Neural cell (in vitro differentiated cells): Measurements from ENCODE around the gene RET. TPM values are rescaled to one million over a fixed set of nuclear protein-coding genes. Genes with fewer than 3 reads are reported as not detected.

ENCODE experiments used
- H2AFZ ChIP-seq: fragments of 200-600, 300-800 bp; sonication (generic), shearing (Covaris generic); 2 replicates; pipeline ENCODE4 v1.6.0; 2014; ENCODE audit warnings: low read depth, mild to moderate bottlenecking, antibody characterized with exemption, low read length, moderate library complexity
- H3F3A ChIP-seq: fragments of 200-600 bp; shearing (Covaris generic); 2 replicates; pipeline ENCODE4 v1.6.1; 2016; ENCODE audit warnings: mild to moderate bottlenecking, moderate library complexity, mixed read lengths, antibody characterized with exemption, low read length; ENCODE audit not compliant: insufficient read depth, poor library complexity, severe bottlenecking
- H3K27ac ChIP-seq: fragments of 200-600, 300-800 bp; sonication (generic), shearing (Covaris generic); 2 replicates; pipeline ENCODE4 v1.5.1; 2014; ENCODE audit warnings: mild to moderate bottlenecking, low read length, moderate library complexity
- H3K27me3 ChIP-seq: fragments of 300-800, 200-600 bp; sonication (generic), shearing (Covaris generic); 2 replicates; pipeline ENCODE4 v1.6.0; 2014; ENCODE audit warnings: mild to moderate bottlenecking, low read depth, low read length, moderate library complexity; ENCODE audit not compliant: insufficient read depth
- H3K36me3 ChIP-seq: fragments of 300-800, 200-600 bp; sonication (generic), shearing (Covaris generic); 2 replicates; pipeline ENCODE4 v1.5.1; 2014; ENCODE audit warnings: mild to moderate bottlenecking, antibody characterized with exemption, low read length, moderate library complexity; ENCODE audit not compliant: insufficient read depth
- H3K4me2 ChIP-seq: fragments of 300-800, 200-600 bp; sonication (generic), shearing (Covaris generic); 2 replicates; pipeline ENCODE4 v1.6.0; 2014; ENCODE audit warnings: mild to moderate bottlenecking, low read length
- H3K4me3 ChIP-seq: fragments of 300-800, 200-600 bp; sonication (generic), shearing (Covaris generic); 2 replicates; pipeline ENCODE4 v1.5.1; 2014; ENCODE audit warnings: mild to moderate bottlenecking, low read length, moderate library complexity
- H3K79me2 ChIP-seq: fragments of 200-600 bp; shearing (Covaris generic); replicated peaks from 2 replicates; pipeline ENCODE4 v1.6.0; 2014; ENCODE audit warnings: mild to moderate bottlenecking, low read length, moderate library complexity; ENCODE audit not compliant: insufficient read depth
- H3K9ac ChIP-seq: fragments of 300-800, 200-600 bp; sonication (generic), shearing (Covaris generic); 2 replicates; pipeline ENCODE4 v1.6.1; 2016; ENCODE audit warnings: mild to moderate bottlenecking, low read length, mixed read lengths
- H3K9me2 ChIP-seq: fragments of 200-600 bp; shearing (Covaris generic); 2 replicates; pipeline ENCODE4 v1.6.1; 2016; ENCODE audit warnings: mild to moderate bottlenecking, low read length, mixed read lengths; ENCODE audit not compliant: insufficient read depth
- H3K9me3 ChIP-seq: fragments of 200-600, 300-800 bp; sonication (generic), shearing (Covaris generic); 2 replicates; pipeline ENCODE4 v1.6.1; 2016; ENCODE audit warnings: mild to moderate bottlenecking, mixed run types, low read length, moderate library complexity, mixed read lengths
- H4K20me1 ChIP-seq: fragments of 200-600 bp; shearing (Covaris generic); 2 replicates; pipeline ENCODE4 v1.6.1; 2016; ENCODE audit warnings: mild to moderate bottlenecking, mixed run types; ENCODE audit not compliant: insufficient read depth
- EP300 ChIP-seq: fragments of 450-650 bp; conservative IDR thresholded peaks from 2 replicates; pipeline ENCODE4 v1.6.1; 2014; ENCODE audit warnings: antibody characterized with exemption, mild to moderate bottlenecking, moderate library complexity; ENCODE audit not compliant: poor library complexity, severe bottlenecking
- EZH2 ChIP-seq: fragments of 200-600, 300-800 bp; shearing (Covaris generic), sonication (generic); IDR thresholded peaks from 2 replicates; pipeline ENCODE4 v1.6.1; 2014; ENCODE audit warnings: antibody characterized with exemption, low read length, borderline replicate concordance, mild to moderate bottlenecking; ENCODE audit not compliant: insufficient read depth, poor library complexity, severe bottlenecking
- MXI1 ChIP-seq: fragments of 450-650 bp; conservative IDR thresholded peaks from 2 replicates; pipeline ENCODE4 v1.6.1; 2014; ENCODE audit warnings: antibody characterized with exemption, mild to moderate bottlenecking; ENCODE audit not compliant: poor library complexity, severe bottlenecking
- POLR2AphosphoS5 ChIP-seq: IDR thresholded peaks from 2 replicates; pipeline ENCODE4 v1.6.1; 2012
- RAD21 ChIP-seq: fragments of 450-650 bp; conservative IDR thresholded peaks from 2 replicates; pipeline ENCODE4 v1.6.1; 2014; ENCODE audit warnings: antibody characterized with exemption, mild to moderate bottlenecking, moderate library complexity
- SMC3 ChIP-seq: fragments of 450-650 bp; conservative IDR thresholded peaks from 2 replicates; pipeline ENCODE4 v1.6.1; 2014; ENCODE audit warnings: antibody characterized with exemption, mild to moderate bottlenecking, moderate library complexity; ENCODE audit not compliant: poor library complexity
- TAF1 ChIP-seq: IDR thresholded peaks from 2 replicates; pipeline ENCODE4 v1.6.1; 2012; ENCODE audit warnings: low read depth
- polyA plus RNA-seq: library from polyadenylated mRNA; depleted of rRNA; stranded (reverse); fragments of >200 nt; gene quantifications from 2 replicates; pipeline ENCODE4 v1.2.3, GENCODE V29; 2014
- TF ChIP-seq, protein P1 (sequence below): fragments of 450-650 bp; IDR thresholded peaks from 2 replicates; pipeline ENCODE4 v1.5.1; 2014; ENCODE audit warnings: antibody characterized with exemption, mild to moderate bottlenecking, moderate library complexity; ENCODE audit not compliant: poor library complexity, severe bottlenecking
- TF ChIP-seq, protein P2 (sequence below): IDR thresholded peaks from 2 replicates; pipeline ENCODE4 v1.6.1; 2012; ENCODE audit warnings: borderline replicate concordance

The RET gene
- polyA plus RNA-seq, 1 donor from 2014 or later = 1.7 TPM

DNA sequence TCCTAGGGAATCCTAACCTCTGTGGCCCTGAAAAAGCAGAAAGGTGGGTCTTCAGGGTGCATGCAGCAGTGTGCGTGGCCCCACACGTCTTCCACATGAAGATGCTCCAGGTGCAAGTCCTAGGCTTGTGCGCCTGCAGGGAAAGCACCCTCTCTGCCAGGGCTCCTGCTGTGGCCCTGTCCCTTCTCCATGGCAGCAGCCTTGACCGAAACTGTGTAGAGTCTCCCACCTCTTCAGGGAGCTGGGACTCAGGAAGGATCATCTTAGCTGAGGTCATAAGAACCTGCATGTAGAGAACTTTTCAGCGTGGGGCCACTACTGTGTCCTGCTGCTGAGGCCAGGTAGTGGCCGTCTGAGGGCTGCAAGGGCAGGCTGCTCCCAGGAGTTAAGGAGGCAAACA, 55.0 kb downstream of the RET start:
- Histone ChIP-seq H3K27me3 (no peaks in the 10 kb centered on the region), H2AFZ (no peak overlapping the region), H3F3A (no peaks in the 10 kb centered on the region), H3K4me2 (no peak overlapping the region), H3K27ac (no peak overlapping the region), H4K20me1 (no peaks in the 10 kb centered on the region), H3K9ac (no peak overlapping the region), H3K4me3 (no peak overlapping the region), H3K9me2 (no peaks in the 10 kb centered on the region), H3K36me3 (no peaks in the 10 kb centered on the region), H3K79me2 (peaks cover 7% of the 10 kb centered on the region), H3K9me3 (no peaks in the 10 kb centered on the region)
- TF ChIP-seq SMC3 (no peak), MXI1 (no peak), RAD21 (no peak), EP300 (no peak), TAF1 (no peak), EZH2 (no peak), POLR2AphosphoS5 (no peak)
- TF ChIP-seq, protein P1, sequence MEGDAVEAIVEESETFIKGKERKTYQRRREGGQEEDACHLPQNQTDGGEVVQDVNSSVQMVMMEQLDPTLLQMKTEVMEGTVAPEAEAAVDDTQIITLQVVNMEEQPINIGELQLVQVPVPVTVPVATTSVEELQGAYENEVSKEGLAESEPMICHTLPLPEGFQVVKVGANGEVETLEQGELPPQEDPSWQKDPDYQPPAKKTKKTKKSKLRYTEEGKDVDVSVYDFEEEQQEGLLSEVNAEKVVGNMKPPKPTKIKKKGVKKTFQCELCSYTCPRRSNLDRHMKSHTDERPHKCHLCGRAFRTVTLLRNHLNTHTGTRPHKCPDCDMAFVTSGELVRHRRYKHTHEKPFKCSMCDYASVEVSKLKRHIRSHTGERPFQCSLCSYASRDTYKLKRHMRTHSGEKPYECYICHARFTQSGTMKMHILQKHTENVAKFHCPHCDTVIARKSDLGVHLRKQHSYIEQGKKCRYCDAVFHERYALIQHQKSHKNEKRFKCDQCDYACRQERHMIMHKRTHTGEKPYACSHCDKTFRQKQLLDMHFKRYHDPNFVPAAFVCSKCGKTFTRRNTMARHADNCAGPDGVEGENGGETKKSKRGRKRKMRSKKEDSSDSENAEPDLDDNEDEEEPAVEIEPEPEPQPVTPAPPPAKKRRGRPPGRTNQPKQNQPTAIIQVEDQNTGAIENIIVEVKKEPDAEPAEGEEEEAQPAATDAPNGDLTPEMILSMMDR = no peak
- TF ChIP-seq, protein P2, sequence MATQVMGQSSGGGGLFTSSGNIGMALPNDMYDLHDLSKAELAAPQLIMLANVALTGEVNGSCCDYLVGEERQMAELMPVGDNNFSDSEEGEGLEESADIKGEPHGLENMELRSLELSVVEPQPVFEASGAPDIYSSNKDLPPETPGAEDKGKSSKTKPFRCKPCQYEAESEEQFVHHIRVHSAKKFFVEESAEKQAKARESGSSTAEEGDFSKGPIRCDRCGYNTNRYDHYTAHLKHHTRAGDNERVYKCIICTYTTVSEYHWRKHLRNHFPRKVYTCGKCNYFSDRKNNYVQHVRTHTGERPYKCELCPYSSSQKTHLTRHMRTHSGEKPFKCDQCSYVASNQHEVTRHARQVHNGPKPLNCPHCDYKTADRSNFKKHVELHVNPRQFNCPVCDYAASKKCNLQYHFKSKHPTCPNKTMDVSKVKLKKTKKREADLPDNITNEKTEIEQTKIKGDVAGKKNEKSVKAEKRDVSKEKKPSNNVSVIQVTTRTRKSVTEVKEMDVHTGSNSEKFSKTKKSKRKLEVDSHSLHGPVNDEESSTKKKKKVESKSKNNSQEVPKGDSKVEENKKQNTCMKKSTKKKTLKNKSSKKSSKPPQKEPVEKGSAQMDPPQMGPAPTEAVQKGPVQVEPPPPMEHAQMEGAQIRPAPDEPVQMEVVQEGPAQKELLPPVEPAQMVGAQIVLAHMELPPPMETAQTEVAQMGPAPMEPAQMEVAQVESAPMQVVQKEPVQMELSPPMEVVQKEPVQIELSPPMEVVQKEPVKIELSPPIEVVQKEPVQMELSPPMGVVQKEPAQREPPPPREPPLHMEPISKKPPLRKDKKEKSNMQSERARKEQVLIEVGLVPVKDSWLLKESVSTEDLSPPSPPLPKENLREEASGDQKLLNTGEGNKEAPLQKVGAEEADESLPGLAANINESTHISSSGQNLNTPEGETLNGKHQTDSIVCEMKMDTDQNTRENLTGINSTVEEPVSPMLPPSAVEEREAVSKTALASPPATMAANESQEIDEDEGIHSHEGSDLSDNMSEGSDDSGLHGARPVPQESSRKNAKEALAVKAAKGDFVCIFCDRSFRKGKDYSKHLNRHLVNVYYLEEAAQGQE = no peak

DNA sequence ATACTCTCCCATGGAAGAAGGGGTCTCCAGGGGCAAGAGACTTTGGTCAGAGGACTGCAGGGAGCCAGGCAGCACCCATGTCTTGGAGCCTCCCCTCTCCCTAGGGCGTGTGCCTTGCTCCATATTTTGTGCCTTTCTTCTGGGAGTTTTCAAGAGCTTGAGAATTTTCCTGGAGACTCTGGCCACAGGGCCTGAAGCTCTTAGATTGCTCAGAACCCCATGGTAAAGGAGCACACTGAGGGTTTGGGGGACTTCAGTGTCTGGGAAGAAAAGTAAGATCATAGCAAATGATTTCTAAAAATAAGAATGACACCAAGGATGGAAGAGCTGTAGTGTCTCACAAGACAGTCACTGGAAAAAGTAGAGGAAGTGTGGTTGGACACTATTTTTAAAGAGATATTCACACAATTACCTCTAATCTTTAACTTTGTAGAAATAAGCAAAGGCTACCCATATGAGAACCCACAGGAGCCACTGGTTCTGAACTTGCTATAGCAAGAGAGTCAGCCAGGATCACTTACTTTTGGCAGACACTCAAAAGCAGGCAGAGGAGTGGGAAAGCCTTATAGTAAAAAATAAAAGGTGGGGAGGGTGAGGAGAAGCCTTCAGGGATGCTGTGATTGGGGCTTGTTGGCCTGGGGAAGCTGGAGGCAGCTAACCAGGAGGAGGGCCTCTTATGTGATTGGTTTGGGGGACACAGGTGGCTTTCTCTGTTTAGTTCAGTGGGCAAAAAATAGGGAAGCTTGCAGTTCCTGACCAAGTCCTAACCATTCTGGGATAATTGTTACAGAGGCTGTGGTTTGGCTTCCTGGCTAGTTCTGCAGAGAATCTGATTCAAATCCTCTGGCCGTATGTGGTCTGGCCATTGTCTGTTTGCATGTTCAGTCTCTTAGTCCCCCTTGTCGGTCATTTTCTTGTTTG, 56.3 kb downstream of the RET start:
- Histone ChIP-seq H3K9me2 (no peaks in the 10 kb centered on the region), H3K36me3 (no peaks in the 10 kb centered on the region), H3K4me2 (no peak overlapping the region), H3K4me3 (no peak overlapping the region), H3F3A (no peaks in the 10 kb centered on the region), H2AFZ (no peak overlapping the region), H3K9ac (no peak overlapping the region), H4K20me1 (no peaks in the 10 kb centered on the region), H3K9me3 (no peaks in the 10 kb centered on the region), H3K79me2 (peaks cover 10% of the 10 kb centered on the region), H3K27ac (no peak overlapping the region), H3K27me3 (no peaks in the 10 kb centered on the region)
- TF ChIP-seq EP300 (no peak), RAD21 (no peak), MXI1 (no peak), POLR2AphosphoS5 (no peak), SMC3 (no peak), EZH2 (no peak), TAF1 (no peak)
- TF ChIP-seq, protein P2 = no peak
- TF ChIP-seq, protein P1 = no peak
